GM12878 (cell line): ENCODE results near the gene TRDN. TPM values are rescaled to one million over a fixed set of nuclear protein-coding genes. Genes with fewer than 3 reads are reported as not detected.
A peak's percentile ranks its signal among the peaks of the same experiment; 100 is the strongest.

Experiments
- ATAC-seq: fragments of 200-7000 bp; cut with Tn5 transposase; 3 replicates; pipeline ENCODE4 v1.9.1; 2020; ENCODE audit warnings: mild to moderate bottlenecking, moderate library complexity
- BruUV-seq: library from RNA; stranded (reverse); fragments of 400-500 nt; replicated peaks from 2 replicates; lab custom pipeline; 2021; lab: Mats Ljungman, UMichigan
- CTCF ChIA-PET: fragments of 300-600 bp; sonication (Branson Sonifier 250); formaldehyde crosslinking; extraction: SDS; loops from one replicate; lab custom pipeline; 2021; ENCODE audit warnings: inconsistent platforms; lab: Yijun Ruan, JAX
- POLR2A ChIA-PET: fragments of 350-600 bp; formaldehyde crosslinking; extraction: SDS; loops from one replicate; lab custom pipeline; 2021; ENCODE audit warnings: inconsistent platforms; lab: Charles Lee
- RAD21 ChIA-PET: fragments of 300-600 bp; sonication (Branson Sonifier 250); formaldehyde crosslinking; loops from one replicate; lab custom pipeline; 2023; ENCODE audit warnings: antibody characterized with exemption; ENCODE audit not compliant: unreplicated experiment; lab: Charles Lee
- SMC1A ChIA-PET: fragments of 300-600 bp; sonication (Branson Sonifier 250); formaldehyde crosslinking; loops from one replicate; lab custom pipeline; 2023; ENCODE audit not compliant: unreplicated experiment, uncharacterized antibody; lab: Charles Lee
- DNase-seq: peaks from one replicate; pipeline ENCODE4 v3.0.0-alpha.2; 2011; ENCODE audit warnings: low read depth, low spot score
- FAIRE-seq: peaks from 3 replicates; lab custom pipeline; 2011; peaks lifted over from hg19 to GRCh38; lab: Jason Lieb, UNC
- H2AFZ ChIP-seq: 2 replicates; pipeline ENCODE4 v1.6.0; 2011; ENCODE audit warnings: low read depth, low read length, control low read depth; ENCODE audit not compliant: control insufficient read depth
- H3K27ac ChIP-seq: 2 replicates; pipeline ENCODE4 v1.5.1; 2011; ENCODE audit warnings: control low read depth; ENCODE audit not compliant: control insufficient read depth, insufficient read depth
- H3K27me3 ChIP-seq, 2 experiments: replicated peaks in 1 of 2; 2 replicates each; pipeline versions ENCODE4 v1.6.0 to v1.6.1; 2011; ENCODE audit warnings: low read length in 1 of 2; ENCODE audit not compliant: control insufficient read depth in 2 of 2, insufficient read depth in 2 of 2
- H3K36me3 ChIP-seq, 2 experiments: 2 replicates each; pipeline ENCODE4 v1.5.1; 2011; ENCODE audit warnings: low read length in 1 of 2; ENCODE audit not compliant: control insufficient read depth in 2 of 2, insufficient read depth in 2 of 2
- H3K4me1 ChIP-seq: 2 replicates; pipeline ENCODE4 v1.6.1; 2011; ENCODE audit warnings: mild to moderate bottlenecking, low read length, moderate library complexity, mixed read lengths; ENCODE audit not compliant: control insufficient read depth, insufficient read depth
- H3K4me2 ChIP-seq: 2 replicates; pipeline ENCODE4 v1.6.0; 2011; ENCODE audit warnings: control low read depth; ENCODE audit not compliant: control insufficient read depth, insufficient read depth
- H3K4me3 ChIP-seq: fragments of 200-600 bp; sonication (generic); 2 replicates; pipeline ENCODE4 v1.5.1; 2016
- H3K79me2 ChIP-seq: 2 replicates; pipeline ENCODE4 v1.6.0; 2011; ENCODE audit warnings: low read length; ENCODE audit not compliant: control insufficient read depth, insufficient read depth
- H3K9ac ChIP-seq: 2 replicates; pipeline ENCODE4 v1.8.0; 2011; ENCODE audit warnings: low read length, control low read depth, mixed read lengths; ENCODE audit not compliant: control insufficient read depth, insufficient read depth
- H3K9me3 ChIP-seq: replicated peaks from 3 replicates; pipeline ENCODE4 v1.5.1; 2011; ENCODE audit warnings: mild to moderate bottlenecking, low read length; ENCODE audit not compliant: control insufficient read depth, insufficient read depth
- H4K20me1 ChIP-seq: 2 replicates; pipeline ENCODE4 v1.6.0; 2011; ENCODE audit not compliant: control insufficient read depth, insufficient read depth
- WGBS: methylation state at CpG from one replicate; pipeline ENCODE4 v1.1.6; 2016; ENCODE audit warnings: low lambda C conversion rate; ENCODE audit not compliant: insufficient replicate concordance, insufficient coverage; ENCODE audit errors: missing lambda C conversion rate; 5-methylcytosine and 5-hydroxymethylcytosine counted together
- in situ Hi-C: fragments of 300-500 bp; cut with MboI; formaldehyde crosslinking; loops from 9 replicates; pipeline ENCODE4 v1.14.3; 2018; ENCODE audit warnings: mixed read lengths
- intact Hi-C: fragments of 100-400 bp; cut with micrococcal nuclease; formaldehyde crosslinking; loops from one replicate; pipeline ENCODE4 v1.14.2; 2022; ENCODE audit not compliant: unreplicated experiment
- polyA plus RNA-seq, 11 experiments: library from polyadenylated mRNA; depleted of rRNA in 4 of 11; unstranded in 6 of 11; stranded (reverse) in 5 of 11; fragments of >200 nt; fragmentation: Nextera tagmentation in 4 of 11; fragmentation: Illumina TruSeq in 1 of 11; extraction: Ambion mirVana in 4 of 11; extraction: Trizol in 1 of 11; gene quantifications; 1 replicate in 1 of 11; 2 replicates in 10 of 11; pipeline versions ENCODE4 v1.2.1 to v1.2.3, GENCODE V29; 2011 to 2016; ENCODE audit warnings: inconsistent platforms in 2 of 11, missing spikeins in 2 of 11, low read depth in 1 of 11
- total RNA-seq, 4 experiments: library from RNA; depleted of rRNA in 3 of 4; stranded (reverse); fragments of >200 nt in 3 of 4; fragmentation: Illumina TruSeq in 1 of 4; extraction: Trizol in 1 of 4; gene quantifications; 2 replicates each; pipeline versions ENCODE4 v1.2.1 to v1.2.3, GENCODE V29; 2013 to 2021
- TF ChIP-seq, protein P1 (sequence below): fragments of 450-650 bp; IDR thresholded peaks from 2 replicates; pipeline ENCODE4 v1.6.1; 2016; ENCODE audit warnings: mild to moderate bottlenecking
- TF ChIP-seq, protein P2 (sequence below): fragments of 450-650 bp; IDR thresholded peaks from 2 replicates; pipeline ENCODE4 v1.6.1; 2017; ENCODE audit warnings: low read depth, mild to moderate bottlenecking, moderate library complexity
- TF ChIP-seq, protein P3 (sequence below): fragments of 450-650 bp; IDR thresholded peaks from 2 replicates; pipeline ENCODE4 v1.6.1; 2017; ENCODE audit warnings: antibody characterized with exemption, mild to moderate bottlenecking, moderate library complexity

The TRDN gene
- total and polyA plus RNA-seq, 10 of the 15 experiments (the other 5 are each of a cell fraction or from before 2014, with no cell fraction given) = not detected

DNA sequence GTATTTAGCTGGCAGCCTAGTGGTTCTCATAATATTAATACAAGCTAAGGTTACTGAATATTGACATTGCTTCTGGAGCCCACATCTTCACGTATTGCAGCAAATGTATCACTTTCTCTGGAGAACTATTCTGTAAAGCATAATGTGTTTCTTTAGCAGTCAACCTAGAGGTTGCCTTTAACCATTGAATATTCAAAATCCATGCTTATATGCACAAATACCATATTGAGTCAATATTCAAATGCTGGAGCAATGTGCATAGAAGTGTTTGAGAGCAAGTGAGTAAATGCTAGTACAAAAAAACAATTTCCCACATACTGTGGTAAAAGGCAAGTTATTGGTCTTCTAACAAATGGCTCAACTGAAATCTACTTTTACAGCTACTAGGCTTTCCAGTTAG lies 231.8 kb downstream of the TRDN start:
- no peaks in the 10 kb centered on the region for H3K36me3 ChIP-seq
- ChIA-PET SMC1A (interaction anchor here (1.0 to 1.6 kb wide), 2 partner anchors 13 to 310 kb away, joined by 4 read pairs; no protein-coding TSS in a partner anchor), POLR2A (no interaction called here), CTCF (interaction anchor here (1.8 to 2.1 kb wide), 2 partner anchors 10 to 311 kb away, joined by 5 to 6 read pairs; no protein-coding TSS in a partner anchor), RAD21 (no interaction called here)
- FAIRE-seq (peak; percentile 7), ATAC-seq (no peak), DNase-seq (no peak)
- no peak overlapping the region for H3K4me2 ChIP-seq
- no peaks in the 10 kb centered on the region for H3K4me1 ChIP-seq
- TF ChIP-seq, protein P1, sequence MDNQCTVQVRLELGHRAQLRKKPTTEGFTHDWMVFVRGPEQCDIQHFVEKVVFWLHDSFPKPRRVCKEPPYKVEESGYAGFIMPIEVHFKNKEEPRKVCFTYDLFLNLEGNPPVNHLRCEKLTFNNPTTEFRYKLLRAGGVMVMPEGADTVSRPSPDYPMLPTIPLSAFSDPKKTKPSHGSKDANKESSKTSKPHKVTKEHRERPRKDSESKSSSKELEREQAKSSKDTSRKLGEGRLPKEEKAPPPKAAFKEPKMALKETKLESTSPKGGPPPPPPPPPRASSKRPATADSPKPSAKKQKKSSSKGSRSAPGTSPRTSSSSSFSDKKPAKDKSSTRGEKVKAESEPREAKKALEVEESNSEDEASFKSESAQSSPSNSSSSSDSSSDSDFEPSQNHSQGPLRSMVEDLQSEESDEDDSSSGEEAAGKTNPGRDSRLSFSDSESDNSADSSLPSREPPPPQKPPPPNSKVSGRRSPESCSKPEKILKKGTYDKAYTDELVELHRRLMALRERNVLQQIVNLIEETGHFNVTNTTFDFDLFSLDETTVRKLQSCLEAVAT = no peak
- TF ChIP-seq, protein P2, sequence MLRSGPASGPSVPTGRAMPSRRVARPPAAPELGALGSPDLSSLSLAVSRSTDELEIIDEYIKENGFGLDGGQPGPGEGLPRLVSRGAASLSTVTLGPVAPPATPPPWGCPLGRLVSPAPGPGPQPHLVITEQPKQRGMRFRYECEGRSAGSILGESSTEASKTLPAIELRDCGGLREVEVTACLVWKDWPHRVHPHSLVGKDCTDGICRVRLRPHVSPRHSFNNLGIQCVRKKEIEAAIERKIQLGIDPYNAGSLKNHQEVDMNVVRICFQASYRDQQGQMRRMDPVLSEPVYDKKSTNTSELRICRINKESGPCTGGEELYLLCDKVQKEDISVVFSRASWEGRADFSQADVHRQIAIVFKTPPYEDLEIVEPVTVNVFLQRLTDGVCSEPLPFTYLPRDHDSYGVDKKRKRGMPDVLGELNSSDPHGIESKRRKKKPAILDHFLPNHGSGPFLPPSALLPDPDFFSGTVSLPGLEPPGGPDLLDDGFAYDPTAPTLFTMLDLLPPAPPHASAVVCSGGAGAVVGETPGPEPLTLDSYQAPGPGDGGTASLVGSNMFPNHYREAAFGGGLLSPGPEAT = no peak
- TF ChIP-seq, protein P3, sequence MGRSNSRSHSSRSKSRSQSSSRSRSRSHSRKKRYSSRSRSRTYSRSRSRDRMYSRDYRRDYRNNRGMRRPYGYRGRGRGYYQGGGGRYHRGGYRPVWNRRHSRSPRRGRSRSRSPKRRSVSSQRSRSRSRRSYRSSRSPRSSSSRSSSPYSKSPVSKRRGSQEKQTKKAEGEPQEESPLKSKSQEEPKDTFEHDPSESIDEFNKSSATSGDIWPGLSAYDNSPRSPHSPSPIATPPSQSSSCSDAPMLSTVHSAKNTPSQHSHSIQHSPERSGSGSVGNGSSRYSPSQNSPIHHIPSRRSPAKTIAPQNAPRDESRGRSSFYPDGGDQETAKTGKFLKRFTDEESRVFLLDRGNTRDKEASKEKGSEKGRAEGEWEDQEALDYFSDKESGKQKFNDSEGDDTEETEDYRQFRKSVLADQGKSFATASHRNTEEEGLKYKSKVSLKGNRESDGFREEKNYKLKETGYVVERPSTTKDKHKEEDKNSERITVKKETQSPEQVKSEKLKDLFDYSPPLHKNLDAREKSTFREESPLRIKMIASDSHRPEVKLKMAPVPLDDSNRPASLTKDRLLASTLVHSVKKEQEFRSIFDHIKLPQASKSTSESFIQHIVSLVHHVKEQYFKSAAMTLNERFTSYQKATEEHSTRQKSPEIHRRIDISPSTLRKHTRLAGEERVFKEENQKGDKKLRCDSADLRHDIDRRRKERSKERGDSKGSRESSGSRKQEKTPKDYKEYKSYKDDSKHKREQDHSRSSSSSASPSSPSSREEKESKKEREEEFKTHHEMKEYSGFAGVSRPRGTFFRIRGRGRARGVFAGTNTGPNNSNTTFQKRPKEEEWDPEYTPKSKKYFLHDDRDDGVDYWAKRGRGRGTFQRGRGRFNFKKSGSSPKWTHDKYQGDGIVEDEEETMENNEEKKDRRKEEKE = no peak
- no peaks in the 10 kb centered on the region for H3K79me2 ChIP-seq
- H3K9me3 ChIP-seq = no peaks in the 10 kb centered on the region
- in situ Hi-C loops = no loop called here
- no peak overlapping the region for H3K4me3 ChIP-seq
- intact Hi-C loops = no loop called here
- 21% methylated on average over 1 of the region's 1 CpG for WGBS
- H3K27me3 ChIP-seq = no peaks in the 10 kb centered on the region
- no TSS peak for BruUV-seq
- H4K20me1 ChIP-seq = no peaks in the 10 kb centered on the region
- H3K9ac ChIP-seq = no peak overlapping the region
- H2AFZ ChIP-seq = no peak overlapping the region
- no peak overlapping the region for H3K27ac ChIP-seq
